PC-9 (cell line): Measurements from ENCODE around the gene KCNK7. TPM values are rescaled to one million over a fixed set of nuclear protein-coding genes. Genes with fewer than 3 reads are reported as not detected.

ENCODE experiments used
- BruUV-seq: library from RNA; stranded (reverse); fragments of 400-500 nt; replicated peaks from 2 replicates; lab custom pipeline; 2021; lab: Mats Ljungman, UMichigan
- CTCF ChIA-PET: fragments of 300-600 bp; sonication (Branson Sonifier 250); formaldehyde crosslinking; loops from one replicate; lab custom pipeline; 2022; ENCODE audit warnings: antibody characterized with exemption; lab: Charles Lee
- POLR2A ChIA-PET: fragments of 300-600 bp; sonication (Branson Sonifier 250); formaldehyde crosslinking; loops from one replicate; lab custom pipeline; 2022; ENCODE audit warnings: antibody characterized with exemption; ENCODE audit not compliant: unreplicated experiment; lab: Charles Lee
- DNase-seq, 2 experiments: peaks; one replicate each; pipeline versions ENCODE4 v3.0.0 to v3.0.0-alpha.2; 2015 to 2022; ENCODE audit warnings: mixed read lengths in 1 of 2
- H2AFZ ChIP-seq: fragments of 200-600 bp; sonication (generic); 2 replicates; pipeline ENCODE4 v1.8.1; 2017; ENCODE audit warnings: antibody characterized with exemption
- H3F3A ChIP-seq: fragments of 200-600 bp; sonication (generic); 2 replicates; pipeline ENCODE4 v1.8.1; 2017; ENCODE audit warnings: antibody characterized with exemption, mild to moderate bottlenecking, low read depth; ENCODE audit not compliant: insufficient read depth
- H3K27ac ChIP-seq: fragments of 200-600 bp; sonication (generic); 2 replicates; pipeline ENCODE4 v1.6.1; 2016; ENCODE audit warnings: mixed run types
- H3K27me3 ChIP-seq: fragments of 200-600 bp; sonication (generic); 2 replicates; pipeline ENCODE4 v1.6.1; 2016; ENCODE audit warnings: low read depth, mixed run types; ENCODE audit not compliant: insufficient read depth
- H3K36me3 ChIP-seq: fragments of 200-600 bp; sonication (generic); 2 replicates; pipeline ENCODE4 v1.6.1; 2016; ENCODE audit warnings: low read depth, mixed run types
- H3K4me1 ChIP-seq: fragments of 200-600 bp; sonication (generic); replicated peaks from 2 replicates; pipeline ENCODE4 v1.6.1; 2016; ENCODE audit warnings: mixed run types; ENCODE audit not compliant: insufficient read depth
- H3K4me2 ChIP-seq: fragments of 200-600 bp; sonication (generic); 2 replicates; pipeline ENCODE4 v1.6.1; 2017; ENCODE audit warnings: mixed run types
- H3K4me3 ChIP-seq: fragments of 200-600 bp; sonication (generic); 2 replicates; pipeline ENCODE4 v1.6.1; 2016; ENCODE audit warnings: mixed run types
- H3K79me2 ChIP-seq: fragments of 200-600 bp; sonication (generic); 2 replicates; pipeline ENCODE4 v1.6.1; 2017; ENCODE audit warnings: low read depth, mixed run types
- H3K9me2 ChIP-seq: fragments of 200-600 bp; sonication (generic); 2 replicates; pipeline ENCODE4 v1.8.1; 2017; ENCODE audit warnings: mild to moderate bottlenecking; ENCODE audit not compliant: insufficient read depth
- H3K9me3 ChIP-seq: fragments of 200-600 bp; sonication (generic); 2 replicates; pipeline ENCODE4 v1.8.1; 2016; ENCODE audit warnings: low read depth; ENCODE audit not compliant: insufficient read depth
- H4K20me1 ChIP-seq: fragments of 200-600 bp; sonication (generic); 2 replicates; pipeline ENCODE4 v1.8.1; 2017; ENCODE audit not compliant: insufficient read depth
- CTCF ChIP-seq: fragments of 200-600 bp; sonication (generic); conservative IDR thresholded peaks from 2 replicates; pipeline ENCODE4 v1.6.1; 2017; ENCODE audit warnings: mixed run types, antibody characterized with exemption, mild to moderate bottlenecking, moderate library complexity
- EZH2 ChIP-seq: fragments of 200-600 bp; sonication (generic); IDR thresholded peaks from 2 replicates; pipeline ENCODE4 v1.8.0; 2017; ENCODE audit warnings: antibody characterized with exemption, low read depth
- intact Hi-C: fragments of 100-400 bp; cut with micrococcal nuclease; formaldehyde crosslinking; loops from one replicate; pipeline ENCODE4 v1.10.0; 2022; ENCODE audit not compliant: unreplicated experiment
- total RNA-seq: library from RNA; stranded (reverse); gene quantifications from 2 replicates; pipeline ENCODE4 v1.2.3, GENCODE V29; 2021

KCNK7 gene
- total RNA-seq, 1 experiment from 2014 or later = not detected

GRCh38 chr11:65642014-65642671, 46.5 kb upstream of the KCNK7 start:
- peaks cover 25% of the 10 kb centered on the region for H3F3A ChIP-seq
- no peaks in the 10 kb centered on the region for H3K27me3 ChIP-seq
- no peaks in the 10 kb centered on the region for H3K36me3 ChIP-seq
- no peaks in the 10 kb centered on the region for H3K9me3 ChIP-seq
- TF ChIP-seq CTCF = no peak
- no peak for TF ChIP-seq EZH2
- BruUV-seq = no TSS peak
- no peak overlapping the region for H2AFZ ChIP-seq
- ChIA-PET CTCF (no interaction called here), POLR2A (no interaction called here)
- intact Hi-C loops = no loop called here
- H3K27ac ChIP-seq = no peak overlapping the region
- H3K4me1 ChIP-seq = peaks cover 12% of the 10 kb centered on the region
- no peak overlapping the region for H3K4me2 ChIP-seq
- DNase-seq = peak in 1 of 2 experiments; percentile 29
- H3K4me3 ChIP-seq = no peak overlapping the region
- H3K79me2 ChIP-seq = no peaks in the 10 kb centered on the region
- H4K20me1 ChIP-seq = peaks cover 5% of the 10 kb centered on the region; the same call in 1 of the 2 replicates
- H3K9me2 ChIP-seq = no peaks in the 10 kb centered on the region

GRCh38 chr11:65641297-65642013, 45.9 kb upstream of the KCNK7 start:
- Histone ChIP-seq H4K20me1 (peaks cover 10% of the 10 kb centered on the region; the same call in 1 of the 2 replicates), H3K4me1 (peaks cover 17% of the 10 kb centered on the region), H3K27ac (no peak overlapping the region), H2AFZ (no peak overlapping the region), H3K27me3 (no peaks in the 10 kb centered on the region), H3K4me3 (no peak overlapping the region), H3K4me2 (no peak overlapping the region), H3F3A (peaks cover 31% of the 10 kb centered on the region), H3K9me3 (no peaks in the 10 kb centered on the region), H3K36me3 (peaks cover 3% of the 10 kb centered on the region), H3K9me2 (no peaks in the 10 kb centered on the region), H3K79me2 (no peaks in the 10 kb centered on the region)
- POLR2A ChIA-PET = no interaction called here
- intact Hi-C loops = no loop called here
- BruUV-seq = no TSS peak
- TF ChIP-seq CTCF = no peak
- no peak for TF ChIP-seq EZH2
- CTCF ChIA-PET = no interaction called here
- DNase-seq = peak in 1 of 2 experiments; percentile 31

GRCh38 chr11:65640483-65641296, 45.1 kb upstream of the KCNK7 start:
- H3K4me1 ChIP-seq = peaks cover 17% of the 10 kb centered on the region
- no peak overlapping the region for H3K4me3 ChIP-seq
- H3K9me2 ChIP-seq = no peaks in the 10 kb centered on the region
- H3K27ac ChIP-seq = no peak overlapping the region
- ChIA-PET CTCF (no interaction called here), POLR2A (no interaction called here)
- peaks cover 11% of the 10 kb centered on the region for H3K36me3 ChIP-seq
- no peak overlapping the region for H2AFZ ChIP-seq
- TF ChIP-seq EZH2 = no peak
- TF ChIP-seq CTCF = no peak
- peaks cover 39% of the 10 kb centered on the region for H3F3A ChIP-seq
- no peaks in the 10 kb centered on the region for H3K9me3 ChIP-seq
- intact Hi-C loops = no loop called here
- H3K79me2 ChIP-seq = no peaks in the 10 kb centered on the region
- H4K20me1 ChIP-seq = peaks cover 10% of the 10 kb centered on the region; the same call in 1 of the 2 replicates
- H3K4me2 ChIP-seq = no peak overlapping the region
- H3K27me3 ChIP-seq = no peaks in the 10 kb centered on the region
- peak in 1 of 2 experiments; percentile 13 for DNase-seq
- no TSS peak for BruUV-seq
